ENCODE results near the gene ZBTB7C.

Gene ZBTB7C

GRCh38 chr18:48263914-48264902 lies 145.0 kb downstream of the ZBTB7C start:
- peak in 3 of 58 donors; percentile 12 to 35 (median 13) for DNase-seq

- DNase-seq, result peak in 1 of 58 donors; percentile 4
Measured at GRCh38 chr18:48263192-48263853, 145.9 kb downstream of the ZBTB7C start.

- DNase-seq, result no peak
Measured at GRCh38 chr18:48260237-48260636, 148.9 kb downstream of the ZBTB7C start.

- DNase-seq, result no peak
Measured at GRCh38 chr18:48256848-48257247, 152.3 kb downstream of the ZBTB7C start.

GRCh38 chr18:48254077-48254602 lies 155.0 kb downstream of the ZBTB7C start:
- DNase-seq, result no peak

- no peak for DNase-seq
Measured at GRCh38 chr18:48252525-48252924, 156.7 kb downstream of the ZBTB7C start.

GRCh38 chr18:48250918-48251317 lies 158.3 kb downstream of the ZBTB7C start:
- DNase-seq, result no peak

GRCh38 chr18:48250362-48250907 lies 158.7 kb downstream of the ZBTB7C start:
- no peak for DNase-seq

GRCh38 chr18:48249854-48250253 lies 159.3 kb downstream of the ZBTB7C start:
- no peak for DNase-seq

- DNase-seq, result no peak
Measured at GRCh38 chr18:48244530-48244929, 164.7 kb downstream of the ZBTB7C start.

GRCh38 chr18:48238636-48239035 lies 170.5 kb downstream of the ZBTB7C start:
- no peak for DNase-seq

- DNase-seq, result no peak
Measured at GRCh38 chr18:48238206-48238605, 171.0 kb downstream of the ZBTB7C start.

GRCh38 chr18:48236822-48237221 lies 172.4 kb downstream of the ZBTB7C start:
- DNase-seq, result no peak

- DNase-seq, result peak in 21 of 58 donors; percentile 4 to 42 (median 21)
Measured at GRCh38 chr18:48230467-48231113, 178.6 kb downstream of the ZBTB7C start.

GRCh38 chr18:48229552-48229981 lies 179.6 kb downstream of the ZBTB7C start:
- DNase-seq, result no peak

- DNase-seq, result no peak
Measured at GRCh38 chr18:48228841-48229240, 180.3 kb downstream of the ZBTB7C start.

- peak in 1 of 58 donors; percentile 15 for DNase-seq
Measured at GRCh38 chr18:48228301-48228715, 180.9 kb downstream of the ZBTB7C start.

GRCh38 chr18:48227206-48227605 lies 182.0 kb downstream of the ZBTB7C start:
- DNase-seq, result no peak

GRCh38 chr18:48226401-48226800 lies 182.8 kb downstream of the ZBTB7C start:
- DNase-seq, result no peak

GRCh38 chr18:48222118-48222517 lies 187.1 kb downstream of the ZBTB7C start:
- DNase-seq, result peak in 4 of 58 donors; percentile 11 to 45 (median 16)

Data from anterior cingulate cortex (tissue), 58 donors.